Astrocyte of the cerebellum (primary cell): Measurements from ENCODE around the gene MIER2.

Experiments used
- DNase-seq: peaks from one replicate; pipeline ENCODE4 v3.0.0-alpha.2; 2011; ENCODE audit warnings: low read depth
- H3K4me3 ChIP-seq: 2 replicates; pipeline ENCODE4 v1.5.1; 2011; ENCODE audit warnings: mild to moderate bottlenecking, low read depth, low read length, moderate library complexity
- CTCF ChIP-seq: IDR thresholded peaks from 2 replicates; pipeline ENCODE4 v1.5.1; 2012; ENCODE audit warnings: low read length, low read depth, moderate library complexity, mild to moderate bottlenecking; ENCODE audit errors: missing control alignments
- in situ Hi-C: cut with HindIII; loops from 2 replicates; pipeline ENCODE4 v1.10.0; 2017; ENCODE audit warnings: low sequenced_read_pairs

Gene MIER2

DNA sequence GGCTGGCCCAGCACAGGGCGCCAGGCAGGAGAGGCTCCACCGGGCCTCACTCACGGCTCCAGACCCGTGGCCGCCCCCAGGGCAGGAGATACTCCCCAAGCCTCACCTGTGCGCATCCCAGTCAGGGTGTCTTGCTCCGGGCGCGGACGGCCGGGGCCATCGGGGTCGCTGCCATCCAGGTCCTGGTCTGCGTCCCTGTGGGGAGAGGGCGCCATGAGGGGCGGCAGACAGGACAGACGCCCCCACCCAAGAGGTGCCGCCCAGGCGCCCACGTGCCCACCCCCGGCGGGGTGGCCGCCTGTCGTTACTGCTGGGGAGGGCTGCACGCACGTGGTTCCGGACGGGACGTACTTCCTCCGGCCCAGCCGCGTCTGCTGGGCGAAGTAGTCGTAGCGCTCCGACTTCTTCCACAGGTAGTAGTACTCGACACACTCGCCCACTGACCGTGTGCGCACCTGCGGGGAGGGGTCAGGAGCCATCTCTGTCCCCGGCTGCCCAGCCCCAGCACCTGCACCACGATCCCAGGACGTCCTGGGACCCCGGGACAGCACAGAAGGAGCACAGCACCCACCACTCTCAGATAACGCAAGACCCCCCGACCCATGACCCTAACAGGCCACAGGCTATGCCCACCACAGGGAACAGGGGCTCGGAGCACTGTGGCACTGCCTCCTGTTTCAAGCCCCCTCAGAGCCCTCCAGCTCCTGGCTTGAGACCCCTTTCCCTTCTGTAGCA is 36.0 kb downstream of the MIER2 start:
- DNase-seq: no peak
- no peak overlapping the region for H3K4me3 ChIP-seq
- TF ChIP-seq CTCF: no peak
- in situ Hi-C loops: loop anchor here (10.0 kb wide), 1 partner anchor 146 kb away; no protein-coding TSS in a partner anchor

DNA sequence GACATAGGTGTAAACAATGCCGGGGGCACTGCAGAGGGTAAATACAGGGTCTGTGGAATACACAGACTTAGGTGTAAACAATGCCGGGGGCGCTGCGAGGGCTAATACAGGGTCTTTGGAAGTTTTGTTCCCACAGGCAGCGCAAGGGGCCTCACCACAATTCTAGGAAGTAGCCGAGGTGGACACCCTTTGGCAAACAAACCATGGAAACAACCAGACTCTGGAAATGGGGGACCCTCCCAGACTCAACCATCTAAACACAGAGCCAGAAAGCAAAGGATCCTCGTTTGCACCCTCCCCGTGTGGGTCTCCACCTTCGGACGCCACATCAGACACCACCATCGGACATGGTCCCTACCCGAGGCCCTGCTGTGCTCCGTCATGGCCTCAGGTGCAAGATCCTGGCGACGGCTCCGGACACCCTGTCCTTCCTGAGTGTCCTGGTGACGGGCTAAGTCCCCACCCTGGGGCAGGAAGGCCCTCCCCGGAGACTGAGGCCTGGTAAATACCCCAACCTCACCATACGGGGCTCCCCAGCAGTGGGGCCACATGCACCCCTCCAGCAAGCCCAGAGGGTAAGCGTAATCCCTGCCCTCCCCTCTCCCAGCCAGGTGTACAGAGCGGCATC is 36.7 kb downstream of the MIER2 start:
- in situ Hi-C loops: loop anchor here (10.0 kb wide), 1 partner anchor 147 kb away; no protein-coding TSS in a partner anchor
- TF ChIP-seq CTCF: no peak
- DNase-seq: no peak
- no peak overlapping the region for H3K4me3 ChIP-seq

DNA sequence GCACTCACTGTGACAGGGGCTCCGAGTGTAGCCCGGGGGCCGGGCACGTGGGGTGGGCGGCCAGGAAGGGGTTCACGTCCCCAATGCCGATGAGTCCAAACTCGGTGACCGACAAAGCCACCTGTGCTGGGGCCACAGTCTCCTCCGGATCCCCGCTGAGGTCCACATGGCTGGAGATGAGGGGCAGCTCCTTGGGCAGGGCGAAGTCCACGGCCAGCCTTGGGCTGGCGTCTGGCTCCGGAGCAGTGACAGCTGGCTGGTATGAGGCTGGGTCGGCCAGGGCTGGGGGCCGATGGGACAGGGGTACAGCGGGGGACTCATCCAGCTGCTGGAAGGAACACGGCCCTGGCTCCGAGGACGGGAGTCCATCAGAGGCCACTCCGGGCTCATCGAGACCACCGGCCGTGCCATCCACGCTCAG is 37.5 kb downstream of the MIER2 start:
- TF ChIP-seq CTCF: no peak
- H3K4me3 ChIP-seq: no peak overlapping the region
- in situ Hi-C loops: loop anchor here (10.0 kb wide), 1 partner anchor 148 kb away; no protein-coding TSS in a partner anchor
- no peak for DNase-seq

GRCh38 chr19:306151-306900 is 38.3 kb downstream of the MIER2 start:
- no peak for TF ChIP-seq CTCF
- DNase-seq: no peak
- in situ Hi-C loops: loop anchor here (10.0 kb wide), 1 partner anchor 148 kb away; no protein-coding TSS in a partner anchor
- no peak overlapping the region for H3K4me3 ChIP-seq

- no peak for DNase-seq
- no peak for TF ChIP-seq CTCF
- in situ Hi-C loops: loop anchor here (10.0 kb wide), 1 partner anchor 149 kb away; no protein-coding TSS in a partner anchor
- no peak overlapping the region for H3K4me3 ChIP-seq
Observed at GRCh38 chr19:305240-306150, 39.1 kb downstream of the MIER2 start.
